ENCODE measurements around the gene IL18R1.
"Not testable (repeated sequence)": the region's sequence is repeated elsewhere in the genome, so short reads cannot be mapped to it uniquely, and the experiment has no call there.

Gene IL18R1

DNA sequence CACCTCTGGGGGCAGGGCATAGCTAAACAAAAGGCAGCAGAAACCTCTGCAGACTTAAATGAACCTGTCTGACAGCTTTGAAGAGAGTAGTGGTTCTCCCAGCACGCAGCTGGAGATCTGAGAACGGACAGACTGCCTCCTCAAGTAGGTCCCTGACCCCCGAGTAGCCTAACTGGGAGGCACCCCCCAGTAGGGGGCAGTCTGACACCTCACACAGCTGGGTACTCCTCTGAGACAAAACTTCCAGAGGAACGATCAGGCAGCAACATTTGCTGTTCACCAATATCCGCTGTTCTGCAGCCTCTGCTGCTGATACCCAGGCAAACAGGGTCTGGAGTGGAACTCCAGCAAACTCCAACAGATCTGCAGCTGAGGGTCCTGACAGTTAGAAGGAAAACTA lies 30.7 kb upstream of the IL18R1 start:
- H3K27ac ChIP-seq (ENCODE audit: low read length); H3K4me3 ChIP-seq (ENCODE audit: low read length); H3K9ac ChIP-seq (ENCODE audit: low read depth, low read length); H3K36me3 ChIP-seq (ENCODE audit: insufficient read depth, low read depth, low read length); H3K4me1 ChIP-seq (ENCODE audit: insufficient read depth, low read length); H3K27me3 ChIP-seq (ENCODE audit: insufficient read depth, low read length): not testable (repeated sequence)
- H3K9me3 ChIP-seq (ENCODE audit: insufficient read depth, low read depth, low read length), result peaks cover 15% of the 10 kb centered on the region; the same call in 1 of the 2 replicates

DNA sequence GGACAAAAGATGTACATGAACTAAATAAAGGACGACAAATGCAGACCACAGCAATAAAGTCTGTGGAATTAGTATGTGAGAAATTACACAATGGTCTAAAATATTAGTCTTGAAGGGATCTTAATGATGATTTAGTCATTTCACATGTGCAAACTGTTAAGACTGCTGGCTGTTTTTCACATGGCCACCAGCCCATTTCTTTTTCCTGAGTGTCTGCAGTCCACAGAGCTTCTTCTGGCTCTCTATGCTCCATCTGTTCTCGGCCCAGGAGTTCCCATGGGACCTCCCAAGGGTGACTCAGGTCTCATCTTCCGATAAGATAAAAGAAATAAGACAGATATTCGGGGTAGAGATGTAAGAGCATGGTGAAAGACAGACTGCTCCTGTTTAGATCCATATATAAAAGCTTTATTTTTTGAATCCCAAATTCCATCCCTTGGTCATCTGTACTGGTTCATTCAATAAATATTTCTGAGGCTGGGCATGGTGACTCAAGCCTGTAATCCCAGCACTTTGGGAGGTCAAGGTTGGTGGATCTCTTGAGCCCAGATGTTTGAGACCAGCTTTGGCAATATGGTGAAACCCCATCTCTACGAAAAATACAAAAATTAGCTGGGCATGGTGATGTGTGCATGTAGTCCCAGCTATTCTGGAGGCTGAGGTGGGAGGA lies 24.1 kb upstream of the IL18R1 start:
- no peaks in the 10 kb centered on the region for H3K36me3 ChIP-seq (ENCODE audit: insufficient read depth, low read depth, low read length)
- H3K9ac ChIP-seq (ENCODE audit: low read depth, low read length), result no peak overlapping the region
- no peak overlapping the region for H3K4me3 ChIP-seq (ENCODE audit: low read length)
- H3K9me3 ChIP-seq (ENCODE audit: insufficient read depth, low read depth, low read length), result peaks cover 4% of the 10 kb centered on the region; the same call in 1 of the 2 replicates
- H3K27me3 ChIP-seq (ENCODE audit: insufficient read depth, low read length), result no peaks in the 10 kb centered on the region
- no peaks in the 10 kb centered on the region for H3K4me1 ChIP-seq (ENCODE audit: insufficient read depth, low read length)
- no peak overlapping the region for H3K27ac ChIP-seq (ENCODE audit: low read length)

GRCh38 chr2:102334486-102334885 lies 21.1 kb upstream of the IL18R1 start:
- no peak overlapping the region for H3K9ac ChIP-seq (ENCODE audit: low read depth, low read length)
- H3K27me3 ChIP-seq (ENCODE audit: insufficient read depth, low read length), result no peaks in the 10 kb centered on the region
- H3K4me1 ChIP-seq (ENCODE audit: insufficient read depth, low read length), result no peaks in the 10 kb centered on the region
- H3K27ac ChIP-seq (ENCODE audit: low read length), result no peak overlapping the region
- H3K9me3 ChIP-seq (ENCODE audit: insufficient read depth, low read depth, low read length), result peaks cover 4% of the 10 kb centered on the region; the same call in 1 of the 2 replicates
- no peak overlapping the region for H3K4me3 ChIP-seq (ENCODE audit: low read length)
- H3K36me3 ChIP-seq (ENCODE audit: insufficient read depth, low read depth, low read length), result no peaks in the 10 kb centered on the region

- Histone ChIP-seq H3K9ac (ENCODE audit: low read depth, low read length) (no peak overlapping the region), H3K4me3 (ENCODE audit: low read length) (no peak overlapping the region), H3K4me1 (ENCODE audit: insufficient read depth, low read length) (no peaks in the 10 kb centered on the region), H3K27me3 (ENCODE audit: insufficient read depth, low read length) (no peaks in the 10 kb centered on the region), H3K9me3 (ENCODE audit: insufficient read depth, low read depth, low read length) (peaks cover 3% of the 10 kb centered on the region; the same call in 1 of the 2 replicates), H3K36me3 (ENCODE audit: insufficient read depth, low read depth, low read length) (no peaks in the 10 kb centered on the region), H3K27ac (ENCODE audit: low read length) (no peak overlapping the region)
These were observed 19.7 kb upstream of the IL18R1 start for GRCh38 chr2:102335871-102336366.

GRCh38 chr2:102336502-102336945 lies 19.1 kb upstream of the IL18R1 start:
- Histone ChIP-seq H3K27ac (ENCODE audit: low read length) (no peak overlapping the region), H3K4me3 (ENCODE audit: low read length) (no peak overlapping the region), H3K9ac (ENCODE audit: low read depth, low read length) (no peak overlapping the region), H3K4me1 (ENCODE audit: insufficient read depth, low read length) (no peaks in the 10 kb centered on the region), H3K36me3 (ENCODE audit: insufficient read depth, low read depth, low read length) (no peaks in the 10 kb centered on the region), H3K27me3 (ENCODE audit: insufficient read depth, low read length) (no peaks in the 10 kb centered on the region), H3K9me3 (ENCODE audit: insufficient read depth, low read depth, low read length) (no peaks in the 10 kb centered on the region)

DNA sequence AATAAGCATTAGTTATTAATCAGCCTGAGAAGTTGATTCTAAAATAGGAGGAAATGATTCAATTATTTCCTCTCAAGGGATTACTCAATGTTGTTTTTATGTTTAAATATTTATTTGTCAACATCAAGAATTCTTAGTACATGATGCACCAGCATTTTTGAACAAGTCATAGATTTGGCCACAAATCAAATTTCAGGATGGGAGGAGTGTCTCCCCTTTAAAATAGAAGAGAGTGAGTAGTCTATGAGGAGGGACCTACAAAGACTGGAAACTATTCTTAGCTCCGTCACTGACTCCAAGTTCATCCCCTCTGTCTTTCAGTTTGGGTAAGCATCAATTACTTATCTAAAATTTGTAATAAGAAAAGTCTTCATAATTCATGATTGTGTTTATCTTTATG lies 18.6 kb upstream of the IL18R1 start:
- Histone ChIP-seq H3K36me3 (ENCODE audit: insufficient read depth, low read depth, low read length) (no peaks in the 10 kb centered on the region), H3K27me3 (ENCODE audit: insufficient read depth, low read length) (no peaks in the 10 kb centered on the region), H3K9ac (ENCODE audit: low read depth, low read length) (no peak overlapping the region), H3K27ac (ENCODE audit: low read length) (no peak overlapping the region), H3K4me1 (ENCODE audit: insufficient read depth, low read length) (no peaks in the 10 kb centered on the region), H3K9me3 (ENCODE audit: insufficient read depth, low read depth, low read length) (no peaks in the 10 kb centered on the region), H3K4me3 (ENCODE audit: low read length) (no peak overlapping the region)

DNA sequence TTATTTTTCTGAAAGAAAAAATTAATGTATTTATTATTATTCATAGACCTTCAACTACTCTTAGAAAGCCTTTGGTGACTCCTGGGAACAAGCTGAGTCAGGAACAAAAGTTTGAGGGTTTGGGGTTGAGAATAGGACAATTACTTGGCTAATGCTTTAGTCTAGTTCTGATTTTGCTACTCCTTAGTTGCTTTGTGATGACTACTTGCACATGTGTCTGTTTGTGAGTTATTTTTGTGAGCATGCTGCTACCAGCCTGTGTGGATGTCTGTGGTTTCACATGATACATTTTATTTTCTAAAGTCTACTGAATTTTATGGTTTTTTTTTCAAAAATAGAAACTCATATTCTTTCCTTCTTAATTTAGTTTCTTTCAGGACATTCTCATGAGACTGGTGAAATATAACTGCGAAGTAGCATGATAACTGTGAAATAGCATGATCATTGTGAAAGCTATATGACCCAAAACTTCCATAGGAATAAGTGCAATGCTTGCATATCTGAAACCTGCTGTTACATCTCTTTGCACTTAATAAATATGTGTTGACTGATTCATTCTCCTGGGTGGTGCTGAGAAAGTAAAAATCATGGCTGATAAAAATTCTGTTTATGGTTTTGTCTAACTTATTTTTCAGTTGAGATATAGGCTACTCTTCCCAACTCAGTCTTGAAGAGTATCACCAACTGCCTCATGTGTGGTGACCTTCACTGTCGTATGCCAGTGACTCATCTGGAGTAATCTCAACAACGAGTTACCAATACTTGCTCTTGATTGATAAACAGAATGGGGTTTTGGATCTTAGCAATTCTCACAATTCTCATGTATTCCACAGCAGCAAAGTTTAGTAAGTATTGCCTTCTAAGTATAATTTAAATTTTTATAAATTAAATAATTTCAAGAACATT lies 17.9 kb upstream of the IL18R1 start:
- Histone ChIP-seq H3K27ac (ENCODE audit: low read length) (no peak overlapping the region), H3K4me1 (ENCODE audit: insufficient read depth, low read length) (no peaks in the 10 kb centered on the region), H3K9ac (ENCODE audit: low read depth, low read length) (no peak overlapping the region), H3K27me3 (ENCODE audit: insufficient read depth, low read length) (no peaks in the 10 kb centered on the region), H3K9me3 (ENCODE audit: insufficient read depth, low read depth, low read length) (no peaks in the 10 kb centered on the region), H3K4me3 (ENCODE audit: low read length) (no peak overlapping the region), H3K36me3 (ENCODE audit: insufficient read depth, low read depth, low read length) (no peaks in the 10 kb centered on the region)

DNA sequence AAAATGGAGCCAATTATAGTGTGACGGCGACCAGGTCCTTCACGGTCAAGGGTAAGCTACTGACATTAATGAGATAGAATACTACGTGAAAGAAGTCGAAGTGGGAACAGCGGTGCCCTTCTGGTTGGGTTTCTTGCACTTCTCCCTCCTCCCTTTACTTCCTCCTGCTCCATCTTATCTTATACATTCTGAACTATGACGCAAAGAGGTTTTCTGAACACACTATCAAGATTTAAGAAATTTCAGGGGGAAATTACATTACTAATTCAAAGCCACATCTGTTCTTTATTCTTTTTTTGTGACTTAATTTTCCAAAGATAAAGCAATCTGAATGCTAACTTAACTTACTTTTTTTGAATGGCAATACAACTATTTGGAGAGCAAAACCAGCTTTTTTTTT lies 14.8 kb upstream of the IL18R1 start:
- Histone ChIP-seq H3K36me3 (ENCODE audit: insufficient read depth, low read depth, low read length) (no peaks in the 10 kb centered on the region), H3K4me3 (ENCODE audit: low read length) (no peak overlapping the region), H3K4me1 (ENCODE audit: insufficient read depth, low read length) (no peaks in the 10 kb centered on the region), H3K9ac (ENCODE audit: low read depth, low read length) (no peak overlapping the region), H3K9me3 (ENCODE audit: insufficient read depth, low read depth, low read length) (no peaks in the 10 kb centered on the region), H3K27me3 (ENCODE audit: insufficient read depth, low read length) (no peaks in the 10 kb centered on the region), H3K27ac (ENCODE audit: low read length) (no peak overlapping the region)

GRCh38 chr2:102342888-102343287 lies 12.7 kb upstream of the IL18R1 start:
- Histone ChIP-seq H3K9ac (ENCODE audit: low read depth, low read length) (no peak overlapping the region), H3K9me3 (ENCODE audit: insufficient read depth, low read depth, low read length) (no peaks in the 10 kb centered on the region), H3K27me3 (ENCODE audit: insufficient read depth, low read length) (no peaks in the 10 kb centered on the region), H3K4me3 (ENCODE audit: low read length) (no peak overlapping the region), H3K36me3 (ENCODE audit: insufficient read depth, low read depth, low read length) (no peaks in the 10 kb centered on the region), H3K4me1 (ENCODE audit: insufficient read depth, low read length) (no peaks in the 10 kb centered on the region), H3K27ac (ENCODE audit: low read length) (no peak overlapping the region)

- no peak overlapping the region for H3K4me3 ChIP-seq (ENCODE audit: low read length)
- no peaks in the 10 kb centered on the region for H3K4me1 ChIP-seq (ENCODE audit: insufficient read depth, low read length)
- no peaks in the 10 kb centered on the region for H3K9me3 ChIP-seq (ENCODE audit: insufficient read depth, low read depth, low read length)
- H3K27me3 ChIP-seq (ENCODE audit: insufficient read depth, low read length), result no peaks in the 10 kb centered on the region
- no peak overlapping the region for H3K9ac ChIP-seq (ENCODE audit: low read depth, low read length)
- H3K36me3 ChIP-seq (ENCODE audit: insufficient read depth, low read depth, low read length), result no peaks in the 10 kb centered on the region
- no peak overlapping the region for H3K27ac ChIP-seq (ENCODE audit: low read length)
These were observed 11.2 kb upstream of the IL18R1 start for GRCh38 chr2:102344397-102344796.

DNA sequence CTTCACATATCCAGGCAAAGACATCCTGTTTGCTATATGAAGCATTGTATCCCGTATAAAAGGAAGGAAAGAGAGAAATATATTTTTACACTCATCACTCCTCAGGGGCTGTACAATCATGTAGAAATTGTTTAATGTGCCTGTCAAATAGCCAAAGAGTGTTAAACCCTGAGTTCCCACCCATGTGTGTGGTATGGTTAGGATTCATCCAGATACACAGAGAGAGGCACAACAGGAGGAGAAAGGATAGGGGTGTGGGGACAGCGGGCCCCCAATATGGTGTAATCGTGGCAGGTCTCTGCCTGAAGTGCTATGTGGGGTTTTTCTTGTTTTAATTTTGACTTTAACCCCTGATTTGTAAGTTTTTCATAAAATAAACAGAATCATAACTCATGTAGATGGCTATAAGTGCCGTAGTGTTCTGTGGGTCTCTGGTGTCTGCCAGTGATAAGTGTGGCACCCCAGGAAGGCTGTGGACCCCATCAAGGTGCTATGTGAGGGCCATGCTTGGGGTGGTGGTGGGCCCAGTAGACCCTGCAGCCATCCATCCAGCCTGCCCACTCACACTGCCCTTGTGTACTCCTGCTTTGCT lies 10.2 kb upstream of the IL18R1 start:
- Histone ChIP-seq H3K4me3 (ENCODE audit: low read length) (no peak overlapping the region), H3K9me3 (ENCODE audit: insufficient read depth, low read depth, low read length) (no peaks in the 10 kb centered on the region), H3K4me1 (ENCODE audit: insufficient read depth, low read length) (no peaks in the 10 kb centered on the region), H3K27me3 (ENCODE audit: insufficient read depth, low read length) (no peaks in the 10 kb centered on the region; the same call in 1 of the 2 replicates), H3K9ac (ENCODE audit: low read depth, low read length) (no peak overlapping the region), H3K27ac (ENCODE audit: low read length) (no peak overlapping the region), H3K36me3 (ENCODE audit: insufficient read depth, low read depth, low read length) (no peaks in the 10 kb centered on the region)

Data from iPS-20b (cell line).